Stimulated activated CD8-positive, alpha-beta memory T cell treated with anti-CD3 and anti-CD28 coated beads, Interleukin-7, amount 100 ng/mL, for 24 hours (primary cell): ENCODE measurements around the gene CAPN6.

Source experiments
- DNase-seq: peaks from one replicate; pipeline ENCODE4 v3.0.0-alpha.2; 2020; ENCODE audit warnings: low read depth

CAPN6 gene

DNA sequence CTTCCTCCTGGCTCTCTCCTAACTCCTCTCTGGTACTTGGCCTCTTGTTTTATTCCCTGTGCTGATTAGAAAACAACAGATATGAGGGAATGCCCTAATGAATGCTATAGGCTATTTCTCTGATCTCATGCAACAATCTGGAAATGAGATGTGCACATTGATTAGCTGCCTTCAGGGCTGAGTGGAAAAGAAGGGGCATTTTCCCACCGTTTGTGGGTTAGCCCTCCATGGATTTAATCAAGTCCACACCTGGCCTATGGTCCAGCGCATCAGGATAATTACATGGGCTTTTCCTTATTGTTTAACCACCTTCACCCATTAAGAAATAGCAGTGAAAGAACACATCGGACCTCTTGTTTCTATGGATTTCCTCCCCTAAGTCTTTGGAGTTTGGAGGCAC, 70.0 kb downstream of the CAPN6 start:
- DNase-seq, result no peak

GRCh38 chrX:111199505-111199904, 70.8 kb downstream of the CAPN6 start:
- DNase-seq, result no peak
